HCT116 (cell line): ENCODE measurements around the gene PIGO.

Source experiments
- CBX3 ChIP-seq: IDR thresholded peaks from 2 replicates; pipeline ENCODE4 v1.6.1; 2012; ENCODE audit warnings: low read depth
- CTCF ChIP-seq, 3 experiments: fragments of 200-600 bp in 1 of 3; sonication (generic) in 1 of 3; IDR thresholded peaks in 2 of 3; conservative IDR thresholded peaks in 1 of 3; 2 replicates each; pipeline ENCODE4 v1.5.1; 2012 to 2017; ENCODE audit warnings: low read depth in 2 of 3, low read length in 2 of 3, antibody characterized with exemption in 1 of 3, borderline replicate concordance in 1 of 3, control low read depth in 1 of 3, mild to moderate bottlenecking in 1 of 3, mixed read lengths in 1 of 3, mixed run types in 1 of 3, moderate library complexity in 1 of 3; ENCODE audit not compliant: insufficient read depth in 1 of 3
- EGR1 ChIP-seq: IDR thresholded peaks from 2 replicates; pipeline ENCODE4 v1.6.1; 2012; ENCODE audit warnings: low read depth
- EZH2 ChIP-seq: fragments of 200-600 bp; sonication (generic); IDR thresholded peaks from 2 replicates; pipeline ENCODE4 v1.6.1; 2017; ENCODE audit warnings: antibody characterized with exemption, mixed run types
- MAX ChIP-seq: IDR thresholded peaks from 2 replicates; pipeline ENCODE4 v1.6.1; 2012
- POLR2A ChIP-seq: IDR thresholded peaks from 2 replicates; pipeline ENCODE4 v1.7.0; 2011; ENCODE audit warnings: borderline replicate concordance; ENCODE audit not compliant: insufficient read depth, insufficient read length; ENCODE audit errors: extremely low read depth
- POLR2AphosphoS5 ChIP-seq: IDR thresholded peaks from 2 replicates; pipeline ENCODE4 v1.6.1; 2011; ENCODE audit warnings: mild to moderate bottlenecking, low read depth, low read length, moderate library complexity
- RAD21 ChIP-seq: IDR thresholded peaks from 2 replicates; pipeline ENCODE4 v1.6.1; 2012; ENCODE audit warnings: low read depth, mild to moderate bottlenecking
- REST ChIP-seq: IDR thresholded peaks from 2 replicates; pipeline ENCODE4 v1.6.1; 2012; ENCODE audit warnings: low read depth
- SIN3A ChIP-seq: IDR thresholded peaks from 2 replicates; pipeline ENCODE4 v1.6.1; 2012; ENCODE audit warnings: low read depth
- SP1 ChIP-seq: IDR thresholded peaks from 2 replicates; pipeline ENCODE4 v1.6.1; 2012; ENCODE audit warnings: low read depth
- TCF7L2 ChIP-seq: IDR thresholded peaks from 2 replicates; pipeline ENCODE4 v1.7.0; 2011; ENCODE audit warnings: borderline replicate concordance, inconsistent platforms; ENCODE audit not compliant: insufficient read depth, insufficient read length; ENCODE audit errors: extremely low read depth
- YY1 ChIP-seq: IDR thresholded peaks from 2 replicates; pipeline ENCODE4 v1.6.1; 2011; ENCODE audit warnings: low read length, low read depth, moderate library complexity, mild to moderate bottlenecking; ENCODE audit not compliant: insufficient replicate concordance; ENCODE audit errors: extremely low read depth

- TF ChIP-seq MAX, result no peak
- no peak for TF ChIP-seq POLR2A
- TF ChIP-seq CTCF (IDR thresholded peaks at IDR 0.05 in 2 of 3, conservative IDR thresholded peaks at IDR 0.05 in 1 of 3; ENCODE audit: borderline replicate concordance in 1 of 3, insufficient read depth in 1 of 3, low read depth in 2 of 3, low read length in 2 of 3), result no peak
- TF ChIP-seq POLR2AphosphoS5, result no peak
- no peak for TF ChIP-seq REST
- TF ChIP-seq RAD21, result no peak
- TF ChIP-seq EZH2, result no peak
- no peak for TF ChIP-seq EGR1
- no peak for TF ChIP-seq SP1
- TF ChIP-seq SIN3A, result no peak
- no peak for TF ChIP-seq CBX3
- no peak for TF ChIP-seq TCF7L2
- no peak for TF ChIP-seq YY1
Measured at GRCh38 chr9:35057271-35057620, 39.1 kb downstream of the PIGO start.
